PC-3 (cell line): ENCODE results near the gene KCNN4. TPM values are rescaled to one million over a fixed set of nuclear protein-coding genes. Genes with fewer than 3 reads are reported as not detected.

Experiments used
- total RNA-seq: library from RNA; depleted of rRNA; stranded (reverse); fragments of >200 nt; gene quantifications from 2 replicates; pipeline ENCODE4 v1.2.3, GENCODE V29; 2014; rRNA removed

KCNN4 gene
- total RNA-seq, 1 experiment from 2014 or later, result 45.7 TPM

Other genes with a start within 250 kb of the KCNN4 start
- gene ZNF575, start 247.8 kb downstream of the KCNN4 start, total RNA-seq, result 0.98 TPM in 1 of 2 replicates, not detected in the other
- gene XRCC1, start 205.4 kb downstream of the KCNN4 start, total RNA-seq, result 23.4 and 43.1 TPM in 2 replicates
- 0.18 TPM in 1 of 2 replicates, not detected in the other for gene PINLYP, start 205.2 kb downstream of the KCNN4 start, total RNA-seq
- 12.5 and 12.9 TPM in 2 replicates for gene IRGQ, start 184.8 kb downstream of the KCNN4 start, total RNA-seq
- gene ZNF576, start 184.4 kb downstream of the KCNN4 start, total RNA-seq, result 10.9 and 14.7 TPM in 2 replicates
- 0.11 and 0.12 TPM in 2 replicates for gene SRRM5, start 168.9 kb downstream of the KCNN4 start, total RNA-seq
- gene ZNF428, start 161.3 kb downstream of the KCNN4 start, total RNA-seq, result 46.8 and 54.0 TPM in 2 replicates
- gene CADM4, start 141.1 kb downstream of the KCNN4 start, total RNA-seq, result 13.7 and 15.0 TPM in 2 replicates
- gene PLAUR, start 110.8 kb downstream of the KCNN4 start, total RNA-seq, result 208 and 241 TPM in 2 replicates
- gene IRGC, start 64.9 kb downstream of the KCNN4 start, total RNA-seq, result not detected in 2 replicates
- gene SMG9, start 26.0 kb downstream of the KCNN4 start, total RNA-seq, result 48.8 and 49.1 TPM in 2 replicates
- 0.35 and 6.8 TPM in 2 replicates for gene LYPD5, start 21.5 kb upstream of the KCNN4 start, total RNA-seq
- gene ZNF283, start 46.3 kb upstream of the KCNN4 start, total RNA-seq, result 3.0 and 4.0 TPM in 2 replicates
- 0.46 TPM in 1 of 2 replicates, not detected in the other for gene ZNF404, start 103.0 kb upstream of the KCNN4 start, total RNA-seq
- gene ZNF45, start 154.3 kb upstream of the KCNN4 start, total RNA-seq, result 5.8 and 7.8 TPM in 2 replicates
- gene ZNF221, start 170.3 kb upstream of the KCNN4 start, total RNA-seq, result 0.55 and 2.1 TPM in 2 replicates
- gene ZNF155, start 203.2 kb upstream of the KCNN4 start, total RNA-seq, result 3.1 and 4.4 TPM in 2 replicates
- 0.52 and 1.0 TPM in 2 replicates for gene ZNF230, start 222.0 kb upstream of the KCNN4 start, total RNA-seq
- 0.95 and 2.0 TPM in 2 replicates for gene ZNF222, start 244.4 kb upstream of the KCNN4 start, total RNA-seq